Measurements from ENCODE around the gene IST1.

- TF ChIP-seq GTF3C2 (IDR thresholded peaks at IDR 0.05; ENCODE audit: borderline replicate concordance, extremely low read depth, insufficient read length) (no peak), CCNT2 (IDR thresholded peaks at IDR 0.05; ENCODE audit: borderline replicate concordance, extremely low read depth, insufficient read length, low read depth, low read length) (no peak), SREBF2 (CRISPR knock-in tag; IDR thresholded peaks at IDR 0.05) (no peak), CTCF (IDR thresholded peaks at IDR 0.05 in 2 of 3, conservative IDR thresholded peaks at IDR 0.05 in 1 of 3; ENCODE audit: insufficient read depth in 2 of 3, low read depth in 1 of 3, low read length in 3 of 3) (peak in 2 of 3 experiments; percentile 12 to 34; a peak in 2 of 6 replicates), ERF (CRISPR knock-in tag; IDR thresholded peaks at IDR 0.05) (no peak), POLR2A (conservative IDR thresholded peaks at IDR 0.05) (no peak), NR2C2 (CRISPR knock-in tag; IDR thresholded peaks at IDR 0.05) (no peak), NR2C2 (tag; IDR thresholded peaks at IDR 0.05) (no peak), RAD21 (CRISPR knock-in tag; conservative IDR thresholded peaks at IDR 0.05 in 1 of 2, IDR thresholded peaks at IDR 0.05 in 1 of 2) (peak in 1 of 2 experiments; percentile 42; a peak in 2 of 4 replicates)
Measured at GRCh38 chr16:71894229-71894920, 956 bp upstream of the IST1 start.

Measured in K562 (cell line).